Measurements from ENCODE around the gene SMYD3. TPM values are rescaled to one million over a fixed set of nuclear protein-coding genes. Genes with fewer than 3 reads are reported as not detected.

SMYD3 gene
- total and polyA plus RNA-seq, 2 of the 13 experiments (the other 11 are each of a cell fraction or from before 2014, with no cell fraction given): 27.7 to 35.8 TPM

GRCh38 chr1:246528933-246529731, 22.1 kb upstream of the SMYD3 start (continued):
- TF ChIP-seq ZNF142 (CRISPR knock-in tag; IDR thresholded peaks at IDR 0.05): no peak
- no peak for TF ChIP-seq ZNF569 (CRISPR knock-in tag; IDR thresholded peaks at IDR 0.05; ENCODE audit: borderline replicate concordance)
- TF ChIP-seq, protein P1, sequence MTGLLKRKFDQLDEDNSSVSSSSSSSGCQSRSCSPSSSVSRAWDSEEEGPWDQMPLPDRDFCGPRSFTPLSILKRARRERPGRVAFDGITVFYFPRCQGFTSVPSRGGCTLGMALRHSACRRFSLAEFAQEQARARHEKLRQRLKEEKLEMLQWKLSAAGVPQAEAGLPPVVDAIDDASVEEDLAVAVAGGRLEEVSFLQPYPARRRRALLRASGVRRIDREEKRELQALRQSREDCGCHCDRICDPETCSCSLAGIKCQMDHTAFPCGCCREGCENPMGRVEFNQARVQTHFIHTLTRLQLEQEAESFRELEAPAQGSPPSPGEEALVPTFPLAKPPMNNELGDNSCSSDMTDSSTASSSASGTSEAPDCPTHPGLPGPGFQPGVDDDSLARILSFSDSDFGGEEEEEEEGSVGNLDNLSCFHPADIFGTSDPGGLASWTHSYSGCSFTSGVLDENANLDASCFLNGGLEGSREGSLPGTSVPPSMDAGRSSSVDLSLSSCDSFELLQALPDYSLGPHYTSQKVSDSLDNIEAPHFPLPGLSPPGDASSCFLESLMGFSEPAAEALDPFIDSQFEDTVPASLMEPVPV (CRISPR knock-in tag; IDR thresholded peaks at IDR 0.05): no peak
- TF ChIP-seq ESRRA (CRISPR knock-in tag; IDR thresholded peaks at IDR 0.05; ENCODE audit: low read depth): peak; percentile 92
